A549 (cell line): Measurements from ENCODE around the gene DAB2.

ENCODE experiments used
- EHF ChIP-seq: fragments of 250-450 bp; sonication (Bioruptor Pico); IDR thresholded peaks from 2 replicates; pipeline ENCODE4 v1.5.0; 2020; ENCODE audit warnings: mild to moderate bottlenecking
- EHMT2 ChIP-seq: fragments of 200-600 bp; sonication (generic); IDR thresholded peaks from 2 replicates; pipeline ENCODE4 v1.6.1; 2016; ENCODE audit warnings: antibody characterized with exemption, low read depth, mild to moderate bottlenecking, moderate library complexity
- ESRRA ChIP-seq: fragments of 150-350 bp; IDR thresholded peaks from 2 replicates; pipeline ENCODE4 v1.6.1; 2014; ENCODE audit warnings: mild to moderate bottlenecking, low read length, borderline replicate concordance
- KDM5A ChIP-seq: fragments of 200-600 bp; sonication (generic); IDR thresholded peaks from 2 replicates; pipeline ENCODE4 v1.6.1; 2016; ENCODE audit warnings: antibody characterized with exemption, mild to moderate bottlenecking
- MYC ChIP-seq: IDR thresholded peaks from 2 replicates; pipeline ENCODE4 v1.6.1; 2012; ENCODE audit warnings: mild to moderate bottlenecking, inconsistent platforms, low read length, improper control_type of control experiment, borderline replicate concordance
- POLR2A ChIP-seq: IDR thresholded peaks from 2 replicates; pipeline ENCODE4 v1.6.1; 2012; ENCODE audit warnings: mild to moderate bottlenecking, low read length
- RCOR1 ChIP-seq: fragments of 150-350 bp; IDR thresholded peaks from 2 replicates; pipeline ENCODE4 v1.6.1; 2014; ENCODE audit warnings: antibody characterized with exemption, low read length, low read depth
- ZSCAN20 ChIP-seq: fragments of 250-450 bp; sonication (Bioruptor Pico); IDR thresholded peaks from 2 replicates; pipeline ENCODE4 v1.8.0; 2022; ENCODE audit warnings: mild to moderate bottlenecking, moderate library complexity
- TF ChIP-seq, protein P1 (sequence below): fragments of >200 bp; sonication (Bioruptor Twin); formaldehyde crosslinking; IDR thresholded peaks from 3 replicates; pipeline ENCODE4 v1.5.1; 2016
- TF ChIP-seq, protein P2 (sequence below): IDR thresholded peaks from 2 replicates; pipeline ENCODE4 v1.6.1; 2012

DNA sequence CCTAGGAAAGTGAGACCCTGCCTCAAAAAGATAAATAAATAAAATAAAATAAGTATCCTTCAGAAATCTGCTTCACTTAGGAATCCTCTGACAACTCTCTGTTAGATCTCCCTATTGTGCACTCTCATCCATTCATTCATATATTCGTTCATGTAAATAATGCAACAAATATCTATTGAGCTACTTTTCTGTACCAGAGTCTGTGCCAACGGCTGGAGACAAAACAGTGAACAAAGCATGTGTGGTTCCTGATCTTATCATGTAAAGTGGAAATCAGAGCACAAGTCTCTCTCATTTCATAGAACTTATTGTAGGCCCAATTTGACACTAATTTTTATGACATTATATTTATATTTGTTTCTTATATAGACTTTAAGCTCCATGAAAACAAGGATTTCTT is 40.3 kb upstream of the DAB2 start:
- TF ChIP-seq, protein P1, sequence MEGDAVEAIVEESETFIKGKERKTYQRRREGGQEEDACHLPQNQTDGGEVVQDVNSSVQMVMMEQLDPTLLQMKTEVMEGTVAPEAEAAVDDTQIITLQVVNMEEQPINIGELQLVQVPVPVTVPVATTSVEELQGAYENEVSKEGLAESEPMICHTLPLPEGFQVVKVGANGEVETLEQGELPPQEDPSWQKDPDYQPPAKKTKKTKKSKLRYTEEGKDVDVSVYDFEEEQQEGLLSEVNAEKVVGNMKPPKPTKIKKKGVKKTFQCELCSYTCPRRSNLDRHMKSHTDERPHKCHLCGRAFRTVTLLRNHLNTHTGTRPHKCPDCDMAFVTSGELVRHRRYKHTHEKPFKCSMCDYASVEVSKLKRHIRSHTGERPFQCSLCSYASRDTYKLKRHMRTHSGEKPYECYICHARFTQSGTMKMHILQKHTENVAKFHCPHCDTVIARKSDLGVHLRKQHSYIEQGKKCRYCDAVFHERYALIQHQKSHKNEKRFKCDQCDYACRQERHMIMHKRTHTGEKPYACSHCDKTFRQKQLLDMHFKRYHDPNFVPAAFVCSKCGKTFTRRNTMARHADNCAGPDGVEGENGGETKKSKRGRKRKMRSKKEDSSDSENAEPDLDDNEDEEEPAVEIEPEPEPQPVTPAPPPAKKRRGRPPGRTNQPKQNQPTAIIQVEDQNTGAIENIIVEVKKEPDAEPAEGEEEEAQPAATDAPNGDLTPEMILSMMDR = no peak
- TF ChIP-seq EHMT2 = no peak
- TF ChIP-seq MYC = no peak
- TF ChIP-seq, protein P2, sequence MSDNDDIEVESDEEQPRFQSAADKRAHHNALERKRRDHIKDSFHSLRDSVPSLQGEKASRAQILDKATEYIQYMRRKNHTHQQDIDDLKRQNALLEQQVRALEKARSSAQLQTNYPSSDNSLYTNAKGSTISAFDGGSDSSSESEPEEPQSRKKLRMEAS = no peak
- TF ChIP-seq EHF (CRISPR knock-in tag) = no peak
- no peak for TF ChIP-seq ZSCAN20 (CRISPR knock-in tag)
- no peak for TF ChIP-seq ESRRA
- no peak for TF ChIP-seq RCOR1
- no peak for TF ChIP-seq POLR2A
- no peak for TF ChIP-seq KDM5A
